ENCODE results near the gene GUCD1.

DNA sequence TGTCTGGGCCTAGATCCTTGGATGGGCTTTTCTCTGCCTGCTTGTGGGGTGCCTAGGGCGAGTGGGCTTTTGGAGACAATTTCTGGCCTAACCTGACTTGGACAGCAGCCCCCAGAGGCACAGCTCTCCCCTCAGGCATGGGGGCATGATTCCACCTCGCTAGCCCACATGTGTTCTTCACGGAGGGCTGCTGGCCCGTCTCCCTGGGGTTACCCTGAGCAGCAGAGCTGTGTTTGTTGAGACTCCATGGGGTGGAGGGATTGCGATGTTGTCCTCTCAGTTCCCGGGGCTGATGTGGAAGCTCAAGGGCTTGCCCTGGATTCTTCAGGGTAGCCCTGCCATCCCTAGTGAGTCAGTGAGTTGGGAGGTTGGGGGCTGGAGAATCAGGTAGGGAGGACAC is 40.3 kb upstream of the GUCD1 start:
- TF ChIP-seq, protein P1, sequence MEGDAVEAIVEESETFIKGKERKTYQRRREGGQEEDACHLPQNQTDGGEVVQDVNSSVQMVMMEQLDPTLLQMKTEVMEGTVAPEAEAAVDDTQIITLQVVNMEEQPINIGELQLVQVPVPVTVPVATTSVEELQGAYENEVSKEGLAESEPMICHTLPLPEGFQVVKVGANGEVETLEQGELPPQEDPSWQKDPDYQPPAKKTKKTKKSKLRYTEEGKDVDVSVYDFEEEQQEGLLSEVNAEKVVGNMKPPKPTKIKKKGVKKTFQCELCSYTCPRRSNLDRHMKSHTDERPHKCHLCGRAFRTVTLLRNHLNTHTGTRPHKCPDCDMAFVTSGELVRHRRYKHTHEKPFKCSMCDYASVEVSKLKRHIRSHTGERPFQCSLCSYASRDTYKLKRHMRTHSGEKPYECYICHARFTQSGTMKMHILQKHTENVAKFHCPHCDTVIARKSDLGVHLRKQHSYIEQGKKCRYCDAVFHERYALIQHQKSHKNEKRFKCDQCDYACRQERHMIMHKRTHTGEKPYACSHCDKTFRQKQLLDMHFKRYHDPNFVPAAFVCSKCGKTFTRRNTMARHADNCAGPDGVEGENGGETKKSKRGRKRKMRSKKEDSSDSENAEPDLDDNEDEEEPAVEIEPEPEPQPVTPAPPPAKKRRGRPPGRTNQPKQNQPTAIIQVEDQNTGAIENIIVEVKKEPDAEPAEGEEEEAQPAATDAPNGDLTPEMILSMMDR (IDR thresholded peaks at IDR 0.05; ENCODE audit: insufficient read depth, low read depth, low read length), result no peak
- no peak for TF ChIP-seq EZH2 (IDR thresholded peaks at IDR 0.05; ENCODE audit: insufficient read depth, low read length)

Measured in astrocyte (in vitro differentiated cells and primary cell).